Esophagus muscularis mucosa (tissue), 4 donors: Measurements from ENCODE around the gene MZF1. TPM values are rescaled to one million over a fixed set of nuclear protein-coding genes. Genes with fewer than 3 reads are reported as not detected.
A peak's percentile ranks its signal among the peaks of the same experiment; 100 is the strongest.

Experiments
- DNase-seq: peaks from one replicate; pipeline ENCODE4 v3.0.0-alpha.2; 2017; ENCODE audit errors: extremely low spot score
- H3K27ac ChIP-seq, 4 donors: fragments of 200-600 bp; sonication (generic); replicated peaks in 1 of 4; 1 replicate in 3 of 4; 2 replicates in 1 of 4; pipeline ENCODE4 v1.5.1; 2016 to 2019; ENCODE audit warnings: mild to moderate bottlenecking in 1 of 4
- H3K27me3 ChIP-seq, 4 donors: fragments of 200-600 bp; sonication (generic); one replicate each; pipeline versions ENCODE4 v1.5.1 to v1.6.0; 2016 to 2019
- H3K36me3 ChIP-seq, 4 donors: fragments of 200-600 bp; sonication (generic); one replicate each; pipeline ENCODE4 v1.5.1; 2016 to 2019
- H3K4me1 ChIP-seq, 4 donors: fragments of 200-600 bp; sonication (generic); one replicate each; pipeline ENCODE4 v1.5.1; 2016 to 2019
- H3K4me3 ChIP-seq, 4 donors: fragments of 200-600 bp; sonication (generic); 1 replicate in 2 of 4; 2 replicates in 2 of 4; pipeline ENCODE4 v1.5.1; 2016 to 2019; ENCODE audit warnings: mild to moderate bottlenecking in 4 of 4, moderate library complexity in 1 of 4
- H3K9me3 ChIP-seq, 4 donors: fragments of 200-600 bp; sonication (generic); 1 replicate in 3 of 4; 2 replicates in 1 of 4; pipeline ENCODE4 v1.5.1; 2016 to 2019
- CTCF ChIP-seq, 3 experiments: fragments of 200-600 bp in 2 of 3; fragments of 450-650 bp in 1 of 3; sonication (generic) in 2 of 3; IDR thresholded peaks; one replicate each; pipeline ENCODE4 v1.5.1; 2017 to 2019; ENCODE audit warnings: antibody characterized with exemption in 3 of 3, mild to moderate bottlenecking in 2 of 3, moderate library complexity in 1 of 3
- EP300 ChIP-seq: sonication (generic); formaldehyde crosslinking; IDR thresholded peaks from one replicate; pipeline ENCODE4 v1.6.1; 2017; ENCODE audit warnings: antibody characterized with exemption
- POLR2A ChIP-seq: fragments of 450-650 bp; IDR thresholded peaks from one replicate; pipeline ENCODE4 v1.6.1; 2017; ENCODE audit warnings: antibody characterized with exemption, moderate library complexity, mild to moderate bottlenecking, low read depth
- POLR2AphosphoS5 ChIP-seq, 2 donors: sonication (generic); formaldehyde crosslinking; IDR thresholded peaks; one replicate each; pipeline ENCODE4 v1.6.1; 2017; ENCODE audit warnings: antibody characterized with exemption in 2 of 2
- WGBS: methylation state at CpG from one replicate; pipeline ENCODE4 v1.1.5; 2018; 5-methylcytosine and 5-hydroxymethylcytosine counted together
- intact Hi-C: fragments of 100-400 bp; cut with DNase I; formaldehyde crosslinking; loops from one replicate; pipeline ENCODE4 v1.15.1; 2023
- total RNA-seq, 4 donors: library from RNA; depleted of rRNA; stranded (reverse); fragments of >200 nt; gene quantifications; one replicate each; pipeline versions ENCODE4 v1.1.0 to v1.2.1, GENCODE V29; 2016

The MZF1 gene
- total RNA-seq, 4 donors from 2014 or later = 20.5 to 29.3 (median 22.4) TPM

- WGBS = 17% methylated on average over 18 of the region's 40 CpGs
- Histone ChIP-seq H3K27ac (peak overlapping the region; percentile 64 to 83 (median 72)), H3K9me3 (no peaks in the 10 kb centered on the region), H3K36me3 (peaks cover 0 to 15% (median 9%) of the 10 kb centered on the region in 4 donors), H3K4me3 (peak overlapping the region; percentile 50 to 63 (median 54)), H3K4me1 (peaks cover 32 to 45% (median 45%) of the 10 kb centered on the region in 4 donors), H3K27me3 (peaks cover 0 to 8% (median 0%) of the 10 kb centered on the region in 4 donors)
- TF ChIP-seq EP300 (no peak), CTCF (IDR thresholded peaks at IDR 0.05) (no peak), POLR2A (no peak), POLR2AphosphoS5 (IDR thresholded peaks at IDR 0.05) (no peak)
- intact Hi-C loops = no loop called here
- no peak for DNase-seq
These were observed 10.0 kb downstream of the MZF1 start for GRCh38 chr19:58563034-58563573.

GRCh38 chr19:58562122-58563033 is 10.8 kb downstream of the MZF1 start:
- Histone ChIP-seq H3K27ac (peak overlapping the region; percentile 64 to 83 (median 72)), H3K27me3 (peaks cover 0 to 8% (median 0%) of the 10 kb centered on the region in 4 donors), H3K4me3 (peak overlapping the region; percentile 50 to 63 (median 54)), H3K4me1 (peaks cover 35 to 50% (median 49%) of the 10 kb centered on the region in 4 donors), H3K9me3 (no peaks in the 10 kb centered on the region), H3K36me3 (peaks cover 0 to 13% (median 7%) of the 10 kb centered on the region in 4 donors)
- 14% methylated on average over 19 of the region's 107 CpGs for WGBS
- DNase-seq = no peak
- intact Hi-C loops = no loop called here
- TF ChIP-seq POLR2AphosphoS5 (IDR thresholded peaks at IDR 0.05) = peak; percentile 13 to 56
- no peak for TF ChIP-seq POLR2A

- H3K4me1 ChIP-seq = peaks cover 43 to 58% (median 58%) of the 10 kb centered on the region in 4 donors
- peaks cover 4 to 14% (median 9%) of the 10 kb centered on the region in 4 donors for H3K36me3 ChIP-seq
- peak overlapping the region; percentile 50 to 63 (median 54) for H3K4me3 ChIP-seq
- intact Hi-C loops = no loop called here
- TF ChIP-seq EP300 = no peak
- no peak for TF ChIP-seq CTCF (IDR thresholded peaks at IDR 0.05)
- no peak for TF ChIP-seq POLR2A
- no peak for TF ChIP-seq POLR2AphosphoS5 (IDR thresholded peaks at IDR 0.05)
- no peak for DNase-seq
- no peaks in the 10 kb centered on the region for H3K9me3 ChIP-seq
- WGBS = 60% methylated on average over 9 of the region's 16 CpGs
- H3K27me3 ChIP-seq = peaks cover 0 to 8% (median 0%) of the 10 kb centered on the region in 4 donors
- H3K27ac ChIP-seq = peak overlapping the region; percentile 64 to 83 (median 72)
These were observed 11.6 kb downstream of the MZF1 start for GRCh38 chr19:58561373-58562121.

GRCh38 chr19:58560921-58561320 is 12.2 kb downstream of the MZF1 start:
- Histone ChIP-seq H3K27ac (no peak overlapping the region), H3K9me3 (no peaks in the 10 kb centered on the region), H3K36me3 (peaks cover 9 to 15% (median 13%) of the 10 kb centered on the region in 4 donors), H3K27me3 (peaks cover 0 to 8% (median 0%) of the 10 kb centered on the region in 4 donors), H3K4me1 (peaks cover 50 to 64% (median 64%) of the 10 kb centered on the region in 4 donors), H3K4me3 (no peak overlapping the region)
- no peak for DNase-seq
- TF ChIP-seq POLR2AphosphoS5 (IDR thresholded peaks at IDR 0.05) = no peak
- no peak for TF ChIP-seq EP300
- no peak for TF ChIP-seq POLR2A
- no peak for TF ChIP-seq CTCF (IDR thresholded peaks at IDR 0.05)
- intact Hi-C loops = no loop called here
